Thoracic aorta (tissue), 2 donors: ENCODE results near the gene KCNQ4. TPM values are rescaled to one million over a fixed set of nuclear protein-coding genes. Genes with fewer than 3 reads are reported as not detected.

Source experiments
- ATAC-seq: fragments of 150-250 bp; one replicate; pipeline ENCODE4 v1.8.0; 2017; ENCODE audit warnings: low read depth; ENCODE audit not compliant: insufficient number of reproducible peaks, low FRiP score
- DNase-seq: peaks from one replicate; pipeline ENCODE4 v3.0.0-alpha.2; 2020; ENCODE audit warnings: low spot score
- H3K27ac ChIP-seq, 2 donors: fragments of 200-600 bp; sonication (generic); 1 replicate in 1 of 2; 2 replicates in 1 of 2; pipeline ENCODE4 v1.5.1; 2016; ENCODE audit warnings: mild to moderate bottlenecking in 2 of 2, moderate library complexity in 2 of 2
- H3K27me3 ChIP-seq: fragments of 200-600 bp; sonication (generic); replicated peaks from 2 replicates; pipeline ENCODE4 v1.6.0; 2016; ENCODE audit warnings: mild to moderate bottlenecking; ENCODE audit not compliant: insufficient read depth
- H3K36me3 ChIP-seq: fragments of 200-600 bp; sonication (generic); one replicate; pipeline ENCODE4 v1.5.1; 2016
- H3K4me1 ChIP-seq, 2 donors: fragments of 200-600 bp; sonication (generic); 1 replicate in 1 of 2; 2 replicates in 1 of 2; pipeline versions ENCODE4 v1.5.1 to v1.6.0; 2016; ENCODE audit warnings: low read depth in 2 of 2, mild to moderate bottlenecking in 1 of 2; ENCODE audit not compliant: control insufficient read depth in 1 of 2
- H3K4me3 ChIP-seq: fragments of 200-600 bp; sonication (generic); 2 replicates; pipeline ENCODE4 v1.5.1; 2016; ENCODE audit warnings: mild to moderate bottlenecking
- H3K9me3 ChIP-seq: fragments of 200-600 bp; sonication (generic); 2 replicates; pipeline ENCODE4 v1.5.1; 2016
- CTCF ChIP-seq: fragments of 200-600 bp; sonication (generic); IDR thresholded peaks from one replicate; pipeline ENCODE4 v1.5.1; 2019; ENCODE audit warnings: antibody characterized with exemption
- total RNA-seq, 2 donors: library from RNA; depleted of rRNA; stranded (reverse); fragments of >200 nt; gene quantifications; one replicate each; pipeline versions ENCODE4 v1.1.0 to v1.2.3, GENCODE V29; 2016

The KCNQ4 gene
- total RNA-seq, 2 donors from 2014 or later, result 5.7 to 11.5 TPM

- Histone ChIP-seq H3K27ac (no peak overlapping the region), H3K9me3 (peaks cover 6% of the 10 kb centered on the region), H3K27me3 (no peaks in the 10 kb centered on the region), H3K36me3 (no peaks in the 10 kb centered on the region), H3K4me1 (peaks cover 1 to 27% of the 10 kb centered on the region in 2 donors), H3K4me3 (no peak overlapping the region)
- no peak for DNase-seq
- no peak for TF ChIP-seq CTCF
- ATAC-seq, result no peak
These were observed 88.7 kb downstream of the KCNQ4 start for GRCh38 chr1:40872276-40872675.

DNA sequence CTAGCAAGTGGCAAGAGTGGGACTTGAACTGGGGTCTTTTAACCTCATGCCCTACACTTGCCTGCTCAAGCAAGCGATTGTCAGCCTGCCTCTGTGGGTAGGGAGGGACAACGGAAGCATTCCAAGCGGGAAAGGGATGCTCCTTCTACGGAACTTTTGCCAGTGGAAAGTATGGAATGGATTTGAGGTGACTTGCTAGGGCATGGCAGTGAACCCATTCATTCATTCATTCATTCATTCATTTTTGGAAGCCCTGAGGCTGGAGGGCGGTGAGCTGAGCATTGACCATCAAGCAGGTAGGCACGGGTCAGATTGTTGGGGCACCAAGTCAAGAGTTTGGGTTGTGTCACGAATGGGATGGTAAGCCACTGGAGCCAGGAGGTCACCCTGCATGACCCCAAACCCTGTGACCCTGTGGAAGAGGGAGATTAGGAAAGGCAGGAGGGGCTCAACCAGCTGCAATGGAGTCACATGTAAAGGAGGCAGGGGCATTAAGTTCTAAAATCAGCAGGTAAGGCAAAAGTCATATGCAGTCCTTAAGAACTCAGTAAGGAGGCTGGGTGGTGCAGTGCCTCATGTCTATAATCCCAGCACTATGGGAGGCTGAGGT is 90.4 kb downstream of the KCNQ4 start:
- Histone ChIP-seq H3K4me1 (peaks cover 12 to 44% of the 10 kb centered on the region in 2 donors), H3K27me3 (no peaks in the 10 kb centered on the region), H3K9me3 (peaks cover 6% of the 10 kb centered on the region), H3K4me3 (no peak overlapping the region), H3K36me3 (no peaks in the 10 kb centered on the region), H3K27ac (no peak overlapping the region)
- no peak for ATAC-seq
- TF ChIP-seq CTCF, result no peak
- no peak for DNase-seq

- Histone ChIP-seq H3K27me3 (no peaks in the 10 kb centered on the region), H3K4me1 (peaks cover 12 to 65% of the 10 kb centered on the region in 2 donors), H3K9me3 (peaks cover 6% of the 10 kb centered on the region), H3K27ac (peak overlapping the region in 1 of 2 donors; percentile 91), H3K4me3 (no peak overlapping the region), H3K36me3 (no peaks in the 10 kb centered on the region)
- ATAC-seq (no peak), DNase-seq (no peak)
- TF ChIP-seq CTCF, result no peak
These were observed 92.8 kb downstream of the KCNQ4 start for GRCh38 chr1:40876436-40876761.

DNA sequence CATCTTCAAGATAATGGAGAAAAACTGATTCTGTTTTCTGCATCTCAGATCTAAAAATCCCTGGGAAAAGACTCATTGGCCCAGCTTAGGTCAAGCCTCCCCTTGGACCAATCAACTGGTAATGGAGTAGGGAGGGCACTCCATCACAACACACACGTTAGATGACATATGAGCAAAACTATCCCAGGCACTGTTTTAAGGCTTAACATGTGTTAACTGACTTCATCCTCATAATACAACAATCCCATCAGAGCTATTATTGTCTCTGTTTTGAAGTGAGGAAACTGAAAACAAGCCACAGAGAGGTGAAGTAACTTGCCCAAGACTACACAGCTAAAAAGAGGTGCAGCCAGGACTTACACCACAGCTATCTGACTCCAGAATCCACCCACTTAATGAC is 93.3 kb downstream of the KCNQ4 start:
- no peak for TF ChIP-seq CTCF
- DNase-seq (no peak), ATAC-seq (no peak)
- H3K27ac ChIP-seq, result peak overlapping the region; percentile 89 to 91
- H3K4me3 ChIP-seq, result no peak overlapping the region
- H3K4me1 ChIP-seq, result peaks cover 16 to 68% of the 10 kb centered on the region in 2 donors
- H3K36me3 ChIP-seq, result no peaks in the 10 kb centered on the region
- H3K27me3 ChIP-seq, result no peaks in the 10 kb centered on the region
- peaks cover 6% of the 10 kb centered on the region for H3K9me3 ChIP-seq

GRCh38 chr1:40877698-40878097 is 94.1 kb downstream of the KCNQ4 start:
- H3K9me3 ChIP-seq, result peaks cover 6% of the 10 kb centered on the region
- ATAC-seq, result peak; percentile 82

More at GRCh38 chr1:40877698-40878097, 94.1 kb downstream of the KCNQ4 start:
- Histone ChIP-seq H3K4me1 (peaks cover 16 to 65% of the 10 kb centered on the region in 2 donors), H3K4me3 (no peak overlapping the region), H3K27me3 (no peaks in the 10 kb centered on the region), H3K27ac (peak overlapping the region; percentile 89 to 91), H3K36me3 (no peaks in the 10 kb centered on the region)
- TF ChIP-seq CTCF, result no peak
- peak; percentile 77 for DNase-seq
